ENCODE data around the gene AUH.

AUH gene

GRCh38 chr9:91185193-91185886 lies 176.4 kb downstream of the AUH start:
- DNase-seq: no peak

GRCh38 chr9:91182429-91183225 lies 179.1 kb downstream of the AUH start:
- DNase-seq: no peak

- no peak for DNase-seq
These were observed 180.2 kb downstream of the AUH start for GRCh38 chr9:91181541-91181940.

GRCh38 chr9:91180930-91181268 lies 180.8 kb downstream of the AUH start:
- no peak for DNase-seq

GRCh38 chr9:91180240-91180929 lies 181.3 kb downstream of the AUH start:
- DNase-seq: no peak

- DNase-seq: no peak
These were observed 182.2 kb downstream of the AUH start for GRCh38 chr9:91179237-91180138.

GRCh38 chr9:91178281-91179236 lies 183.2 kb downstream of the AUH start:
- no peak for DNase-seq

- DNase-seq: peak in 1 of 6 experiments; percentile 26
These were observed 183.9 kb downstream of the AUH start for GRCh38 chr9:91177661-91178280.

GRCh38 chr9:91177081-91177480 lies 184.6 kb downstream of the AUH start:
- DNase-seq: no peak

- DNase-seq: no peak
These were observed 185.3 kb downstream of the AUH start for GRCh38 chr9:91176426-91176825.

GRCh38 chr9:91174772-91175171 lies 186.9 kb downstream of the AUH start:
- peak in 3 of 6 experiments; percentile 4 to 21 (median 20) for DNase-seq

- no peak for DNase-seq
These were observed 189.4 kb downstream of the AUH start for GRCh38 chr9:91172329-91172728.

GRCh38 chr9:91170951-91171350 lies 190.8 kb downstream of the AUH start:
- no peak for DNase-seq

- DNase-seq: no peak
These were observed 194.8 kb downstream of the AUH start for GRCh38 chr9:91166796-91167366.

GRCh38 chr9:91164724-91165520 lies 196.8 kb downstream of the AUH start:
- no peak for DNase-seq
